ENCODE results near the gene PACSIN1. TPM values are rescaled to one million over a fixed set of nuclear protein-coding genes. Genes with fewer than 3 reads are reported as not detected.

Gene PACSIN1
- total and polyA plus RNA-seq, 2 experiments from 2014 or later, result 12.1 to 20.3 TPM

GRCh38 chr6:34536959-34537848, 71.3 kb downstream of the PACSIN1 start:
- no peak for DNase-seq (ENCODE audit: low read depth in 1 of 2, low spot score in 1 of 2)
- TF ChIP-seq CTCF (IDR thresholded peaks at IDR 0.05; ENCODE audit: low read depth, low read length), result no peak
- no peak overlapping the region for H3K4me3 ChIP-seq

GRCh38 chr6:34537922-34538550, 72.2 kb downstream of the PACSIN1 start:
- no peaks in the 10 kb centered on the region for H3K9me3 ChIP-seq (ENCODE audit: low read depth)
- H3K36me3 ChIP-seq, result no peaks in the 10 kb centered on the region
- H3K27ac ChIP-seq, result no peak overlapping the region
- H3K4me3 ChIP-seq, result no peak overlapping the region
- no peak for TF ChIP-seq CTCF (IDR thresholded peaks at IDR 0.05; ENCODE audit: low read depth, low read length)
- no peaks in the 10 kb centered on the region for H3K27me3 ChIP-seq
- H3K4me1 ChIP-seq (ENCODE audit: low read depth), result no peaks in the 10 kb centered on the region
- no peak for DNase-seq (ENCODE audit: low read depth in 1 of 2, low spot score in 1 of 2)

More at GRCh38 chr6:34536959-34537848, 71.3 kb downstream of the PACSIN1 start:
- Histone ChIP-seq H3K27me3 (no peaks in the 10 kb centered on the region), H3K36me3 (no peaks in the 10 kb centered on the region), H3K27ac (no peak overlapping the region), H3K4me1 (ENCODE audit: low read depth) (no peaks in the 10 kb centered on the region), H3K9me3 (ENCODE audit: low read depth) (no peaks in the 10 kb centered on the region)

- Histone ChIP-seq H3K4me1 (ENCODE audit: low read depth) (no peaks in the 10 kb centered on the region), H3K27ac (no peak overlapping the region), H3K36me3 (no peaks in the 10 kb centered on the region), H3K4me3 (no peak overlapping the region), H3K9me3 (ENCODE audit: low read depth) (no peaks in the 10 kb centered on the region), H3K27me3 (no peaks in the 10 kb centered on the region)
- no peak for TF ChIP-seq CTCF (IDR thresholded peaks at IDR 0.05; ENCODE audit: low read depth, low read length)
- DNase-seq (ENCODE audit: low read depth in 1 of 2, low spot score in 1 of 2), result no peak
Observed at GRCh38 chr6:34538581-34538980, 72.7 kb downstream of the PACSIN1 start.

- DNase-seq (ENCODE audit: low read depth in 1 of 2, low spot score in 1 of 2), result no peak
- Histone ChIP-seq H3K27me3 (no peaks in the 10 kb centered on the region), H3K4me3 (no peak overlapping the region), H3K36me3 (no peaks in the 10 kb centered on the region), H3K9me3 (ENCODE audit: low read depth) (no peaks in the 10 kb centered on the region), H3K27ac (no peak overlapping the region), H3K4me1 (ENCODE audit: low read depth) (no peaks in the 10 kb centered on the region)
- TF ChIP-seq CTCF (IDR thresholded peaks at IDR 0.05; ENCODE audit: low read depth, low read length), result no peak
Observed at GRCh38 chr6:34539181-34539580, 73.3 kb downstream of the PACSIN1 start.

- no peaks in the 10 kb centered on the region for H3K27me3 ChIP-seq
- TF ChIP-seq CTCF (IDR thresholded peaks at IDR 0.05; ENCODE audit: low read depth, low read length), result no peak
- H3K27ac ChIP-seq, result no peak overlapping the region
- no peak for DNase-seq (ENCODE audit: low read depth in 1 of 2, low spot score in 1 of 2)
- no peak overlapping the region for H3K4me3 ChIP-seq
- no peaks in the 10 kb centered on the region for H3K36me3 ChIP-seq
- no peaks in the 10 kb centered on the region for H3K9me3 ChIP-seq (ENCODE audit: low read depth)
- H3K4me1 ChIP-seq (ENCODE audit: low read depth), result no peaks in the 10 kb centered on the region
Observed at GRCh38 chr6:34540222-34540621, 74.3 kb downstream of the PACSIN1 start.
